Left lobe of liver (tissue), 2 donors: ENCODE results near the gene CPHXL. TPM values are rescaled to one million over a fixed set of nuclear protein-coding genes. Genes with fewer than 3 reads are reported as not detected.

Experiments used
- ATAC-seq: fragments of 200-7000 bp; cut with Tn5 transposase; one replicate; pipeline ENCODE4 v1.9.1; 2020; ENCODE audit warnings: mild to moderate bottlenecking, moderate library complexity
- DNase-seq: peaks from one replicate; pipeline ENCODE4 v3.0.0-alpha.2; 2020; ENCODE audit warnings: low spot score
- total RNA-seq: library from RNA; stranded (reverse); gene quantifications from one replicate; pipeline ENCODE4 v1.2.1, GENCODE V29; 2021
- donor health status: DM: no; HTN: no; CAD: no; lungs with moderate emphysema.
- donor health status: DM: no; HTN: yes; CAD: no.

CPHXL gene
- total RNA-seq, 1 donor from 2014 or later: not detected

DNA sequence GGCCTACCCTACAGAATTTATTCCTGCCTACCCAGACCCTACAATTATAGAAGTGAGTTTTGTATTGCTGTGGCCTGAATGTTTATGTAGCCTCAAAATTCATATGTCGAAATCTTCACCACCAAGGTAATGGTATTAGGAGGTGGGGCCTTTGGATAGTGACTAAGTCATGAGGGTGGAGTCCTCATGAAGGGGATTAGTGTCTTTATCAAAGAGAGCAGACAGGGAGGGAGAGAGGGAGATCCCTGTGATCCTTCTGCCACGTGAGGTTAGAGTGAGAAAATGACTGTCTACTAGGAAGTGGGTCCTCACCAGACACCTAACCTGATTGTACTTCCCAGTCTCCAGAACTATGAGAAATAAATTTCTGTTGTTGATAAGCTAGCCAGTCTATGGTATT is 24.0 kb downstream of the CPHXL start:
- DNase-seq (no peak), ATAC-seq (no peak)

DNA sequence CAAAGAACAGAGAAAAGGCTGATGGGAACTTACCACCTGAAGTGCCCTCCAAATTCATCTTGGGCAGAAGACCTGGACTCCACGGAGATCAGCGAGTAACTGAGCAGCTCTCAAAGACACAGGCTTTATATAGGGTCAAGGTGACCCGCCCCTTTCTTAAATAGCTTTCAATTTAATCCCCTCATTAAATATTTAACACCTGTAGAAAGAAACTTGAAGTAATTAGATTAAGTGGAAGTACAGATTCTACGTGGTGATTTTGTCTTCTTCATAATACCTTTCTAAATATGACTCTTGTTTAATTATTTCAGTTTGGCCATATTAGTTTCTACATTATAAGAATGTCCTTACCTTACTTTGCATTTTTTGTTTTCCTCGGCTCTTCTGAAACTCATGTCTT is 24.9 kb downstream of the CPHXL start, which contains the start of gene DUXB:
Gene DUXB, minus strand, starts transcription at position 101 of the 400 bp plus-strand sequence. Its CDS starts 43 bp downstream, at position 58.
- DNase-seq (no peak), ATAC-seq (no peak)

GRCh38 chr16:75697571-75697970 is 28.7 kb downstream of the CPHXL start:
- no peak for ATAC-seq
- DNase-seq: no peak

GRCh38 chr16:75695708-75696107 is 30.6 kb downstream of the CPHXL start:
- DNase-seq (no peak), ATAC-seq (no peak)

DNA sequence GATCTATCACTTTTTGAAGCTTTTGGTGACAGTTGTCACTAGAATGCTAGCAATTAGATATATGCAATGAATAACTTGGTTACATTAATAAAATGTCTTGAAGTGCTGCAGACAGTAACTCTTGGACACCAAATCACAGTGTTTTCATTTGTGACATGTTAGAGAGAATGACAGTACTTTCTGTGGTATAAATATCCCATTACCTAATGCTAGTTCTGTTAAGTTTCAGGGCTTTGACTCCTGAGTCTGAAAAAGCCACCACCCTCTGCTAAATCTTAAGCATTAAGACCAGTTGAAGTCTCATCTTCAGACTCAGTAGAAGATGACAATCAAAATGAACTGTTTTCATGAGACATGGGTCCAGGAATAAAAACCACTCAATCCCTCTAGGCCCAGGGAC is 38.9 kb downstream of the CPHXL start:
- ATAC-seq (no peak), DNase-seq (no peak)

- ATAC-seq (no peak), DNase-seq (no peak)
These were observed 44.0 kb downstream of the CPHXL start for GRCh38 chr16:75682308-75682707.

GRCh38 chr16:75679366-75679765 is 46.9 kb downstream of the CPHXL start:
- no peak for DNase-seq
- ATAC-seq: no peak

DNA sequence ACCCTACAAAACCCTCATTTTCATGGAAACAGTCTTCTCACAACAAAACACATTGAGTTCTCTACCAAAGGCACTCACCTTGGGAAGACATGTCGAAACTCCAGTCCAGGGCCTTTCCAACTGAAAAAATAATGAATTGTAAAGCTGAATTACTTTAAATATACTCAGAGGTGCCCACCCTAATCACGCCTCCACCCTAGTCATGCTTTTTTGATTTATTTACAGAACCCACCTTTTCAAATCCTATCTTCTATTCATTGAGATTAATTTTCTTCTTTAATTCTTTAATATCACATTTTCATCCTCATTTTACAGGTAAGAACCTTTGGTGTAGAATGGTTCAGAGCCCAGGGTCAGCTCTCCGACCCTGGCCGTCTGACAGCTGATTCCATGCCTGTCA is 49.4 kb downstream of the CPHXL start, which contains the start of gene CPHXL2:
Gene CPHXL2, minus strand, starts transcription at position 101 of the 400 bp plus-strand sequence. Its CDS starts 10 bp downstream, at position 91.
- DNase-seq: no peak
- no peak for ATAC-seq

DNA sequence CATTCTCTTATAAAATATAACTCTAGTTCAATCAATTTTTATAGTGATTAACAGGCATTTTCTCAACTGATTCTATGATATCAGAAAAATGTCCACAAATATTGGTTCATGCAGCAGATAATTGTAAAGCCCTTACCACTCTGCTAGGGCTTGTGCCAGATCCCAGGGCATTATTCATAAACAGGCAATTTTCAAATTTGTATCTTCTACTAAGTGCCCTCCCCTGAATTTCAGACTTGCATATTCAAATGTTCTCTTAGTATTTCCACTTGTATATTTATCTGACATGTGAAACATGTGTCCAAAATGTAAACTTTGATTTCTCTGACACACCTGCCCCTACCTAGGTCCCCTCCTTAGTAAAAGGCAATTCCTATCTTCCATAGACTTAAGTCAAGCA is 58.8 kb downstream of the CPHXL start:
- ATAC-seq (no peak), DNase-seq (no peak)

Other genes starting within 250 kb of the CPHXL start
- gene CHST6, start 231.0 kb downstream of the CPHXL start, total RNA-seq: 0.15 TPM
- gene CHST5, start 190.4 kb downstream of the CPHXL start, total RNA-seq: not detected
- gene TMEM231, start 170.2 kb downstream of the CPHXL start, total RNA-seq: 1.5 TPM
- 40.2 TPM for gene GABARAPL2, start 160.1 kb downstream of the CPHXL start, total RNA-seq
- gene ADAT1, start 103.2 kb downstream of the CPHXL start, total RNA-seq: 18.7 TPM
- 41.2 TPM for gene KARS1, start 78.8 kb downstream of the CPHXL start, total RNA-seq
- 18.5 TPM for gene TERF2IP, start 78.7 kb downstream of the CPHXL start, total RNA-seq
- not detected for gene CPHXL2, start 49.5 kb downstream of the CPHXL start, total RNA-seq
- gene DUXB, start 25.0 kb downstream of the CPHXL start, total RNA-seq: not detected